ENCODE measurements around the gene SNX18. TPM values are rescaled to one million over a fixed set of nuclear protein-coding genes. Genes with fewer than 3 reads are reported as not detected.

The SNX18 gene
- total RNA-seq, 1 experiment from 2014 or later: 16.0 TPM

DNA sequence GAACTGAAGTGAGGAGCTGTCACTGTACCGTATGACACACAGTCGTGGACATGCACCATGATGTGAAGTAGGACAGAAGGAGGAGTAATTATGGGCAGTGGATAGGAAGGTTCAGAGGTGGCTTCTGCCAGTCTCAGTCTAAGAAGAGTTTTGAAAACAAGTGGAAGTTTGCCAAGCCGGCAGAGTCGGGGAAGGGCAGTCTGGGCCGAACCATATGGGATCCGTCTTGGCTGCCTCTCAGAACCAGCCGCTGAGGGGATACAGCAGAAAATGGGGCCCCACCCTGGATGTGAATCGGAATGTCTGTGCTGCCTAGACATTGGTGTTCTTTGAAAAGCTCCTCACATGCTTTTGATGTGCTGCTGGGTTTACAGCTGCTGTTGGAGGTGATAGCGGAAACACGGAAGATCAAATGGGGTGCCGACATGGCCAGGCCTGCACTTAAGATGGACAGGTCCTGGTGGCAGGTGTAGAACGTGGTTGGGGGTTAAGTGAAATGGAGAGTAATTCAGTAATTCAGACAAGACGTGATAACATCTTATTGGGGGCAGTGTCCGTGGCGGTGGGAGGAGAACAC, 11.2 kb downstream of the SNX18 start:
- Histone ChIP-seq H3K9me3 (ENCODE audit: control insufficient read depth in 1 of 2, insufficient read depth in 1 of 2, low read depth in 1 of 2, low read length in 2 of 2) (no peaks in the 10 kb centered on the region), H3K4me2 (ENCODE audit: low read length) (no peak overlapping the region), H3K36me3 (ENCODE audit: control insufficient read depth in 1 of 2, insufficient read depth in 2 of 2, low read length in 2 of 2) (no peaks in the 10 kb centered on the region), H4K20me1 (ENCODE audit: insufficient read depth) (peaks cover 18% of the 10 kb centered on the region), H3K27ac (ENCODE audit: low read depth, low read length) (no peak overlapping the region), H3K79me2 (ENCODE audit: insufficient read depth, low read length) (peaks cover 38% of the 10 kb centered on the region), H3K4me1 (ENCODE audit: control insufficient read depth in 1 of 2, insufficient read depth in 2 of 2, low read length in 2 of 2) (peaks cover 17 to 22% of the 10 kb centered on the region in 2 experiments), H3K9me2 (ENCODE audit: insufficient read depth) (no peaks in the 10 kb centered on the region), H3K9ac (ENCODE audit: low read length) (no peak overlapping the region), H3K4me3 (replicated peaks in 1 of 2; ENCODE audit: low read depth in 1 of 2, low read length in 2 of 2) (no peak overlapping the region), H3K27me3 (ENCODE audit: insufficient read depth, low read length) (no peaks in the 10 kb centered on the region), H2AFZ (ENCODE audit: low read depth, low read length, poor library complexity, severe bottlenecking) (no peak overlapping the region)
- ChIA-PET POLR2A (no interaction called here), RAD21 (ENCODE audit: low non-redundant PET in 1 of 2, low total read pairs in 2 of 2, uncharacterized antibody in 2 of 2, unreplicated experiment in 2 of 2) (no interaction called here), CTCF (interaction anchor here (1.4 to 1.5 kb wide), 2 partner anchors 285 to 339 kb away, joined by 3 read pairs; no protein-coding TSS in a partner anchor)
- TF ChIP-seq CEBPB (IDR thresholded peaks at IDR 0.05; ENCODE audit: low read depth): no peak
- no peak for TF ChIP-seq CBX3 (IDR thresholded peaks at IDR 0.05; ENCODE audit: low read depth)
- no peak for TF ChIP-seq ELF1 (IDR thresholded peaks at IDR 0.05; ENCODE audit: borderline replicate concordance, low read depth)
- no peak for TF ChIP-seq EZH2 (IDR thresholded peaks at IDR 0.05)
- no peak for TF ChIP-seq RAD21 (IDR thresholded peaks at IDR 0.05; ENCODE audit: low read depth)
- no peak for TF ChIP-seq SP1 (IDR thresholded peaks at IDR 0.05; ENCODE audit: low read depth)
- TF ChIP-seq EGR1 (IDR thresholded peaks at IDR 0.05; ENCODE audit: low read depth): no peak
- no peak for TF ChIP-seq SIN3A (IDR thresholded peaks at IDR 0.05; ENCODE audit: low read depth)
- TF ChIP-seq, protein P1, sequence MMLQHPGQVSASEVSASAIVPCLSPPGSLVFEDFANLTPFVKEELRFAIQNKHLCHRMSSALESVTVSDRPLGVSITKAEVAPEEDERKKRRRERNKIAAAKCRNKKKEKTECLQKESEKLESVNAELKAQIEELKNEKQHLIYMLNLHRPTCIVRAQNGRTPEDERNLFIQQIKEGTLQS (IDR thresholded peaks at IDR 0.05): no peak
- no peak for TF ChIP-seq POLR2A (IDR thresholded peaks at IDR 0.05; ENCODE audit: borderline replicate concordance, extremely low read depth, insufficient read depth, insufficient read length)
- TF ChIP-seq, protein P2, sequence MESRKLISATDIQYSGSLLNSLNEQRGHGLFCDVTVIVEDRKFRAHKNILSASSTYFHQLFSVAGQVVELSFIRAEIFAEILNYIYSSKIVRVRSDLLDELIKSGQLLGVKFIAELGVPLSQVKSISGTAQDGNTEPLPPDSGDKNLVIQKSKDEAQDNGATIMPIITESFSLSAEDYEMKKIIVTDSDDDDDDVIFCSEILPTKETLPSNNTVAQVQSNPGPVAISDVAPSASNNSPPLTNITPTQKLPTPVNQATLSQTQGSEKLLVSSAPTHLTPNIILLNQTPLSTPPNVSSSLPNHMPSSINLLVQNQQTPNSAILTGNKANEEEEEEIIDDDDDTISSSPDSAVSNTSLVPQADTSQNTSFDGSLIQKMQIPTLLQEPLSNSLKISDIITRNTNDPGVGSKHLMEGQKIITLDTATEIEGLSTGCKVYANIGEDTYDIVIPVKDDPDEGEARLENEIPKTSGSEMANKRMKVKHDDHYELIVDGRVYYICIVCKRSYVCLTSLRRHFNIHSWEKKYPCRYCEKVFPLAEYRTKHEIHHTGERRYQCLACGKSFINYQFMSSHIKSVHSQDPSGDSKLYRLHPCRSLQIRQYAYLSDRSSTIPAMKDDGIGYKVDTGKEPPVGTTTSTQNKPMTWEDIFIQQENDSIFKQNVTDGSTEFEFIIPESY (IDR thresholded peaks at IDR 0.05; ENCODE audit: extremely low read depth, insufficient replicate concordance, low read length): no peak
- no peak for TF ChIP-seq YY1 (IDR thresholded peaks at IDR 0.05; ENCODE audit: extremely low read depth, insufficient replicate concordance, low read depth, low read length)
- no peak for ATAC-seq
- intact Hi-C loops (cut with micrococcal nuclease): no loop called here
- no peak for DNase-seq (ENCODE audit: low read depth, low spot score)
- no TSS peak for BruUV-seq (replicated peaks)
